Measurements from ENCODE around the gene GDF10. TPM values are rescaled to one million over a fixed set of nuclear protein-coding genes. Genes with fewer than 3 reads are reported as not detected.

The GDF10 gene
- total RNA-seq, 1 donor from 2014 or later: 0.49 TPM

GRCh38 chr10:47279276-47279675 lies 20.7 kb upstream of the GDF10 start:
- intact Hi-C loops (cut with micrococcal nuclease): no loop called here

GRCh38 chr10:47282005-47282656 lies 17.9 kb upstream of the GDF10 start:
- H3K4me1 Mint-ChIP-seq: peaks cover 34% of the 10 kb centered on the region
- H3K36me3 Mint-ChIP-seq (ENCODE audit: low read depth): no peaks in the 10 kb centered on the region
- H3K27ac Mint-ChIP-seq: no peak overlapping the region
- intact Hi-C loops (cut with micrococcal nuclease): no loop called here
- no peak for DNase-seq
- H3K4me3 Mint-ChIP-seq: no peak overlapping the region
- H3K9me3 Mint-ChIP-seq: no peaks in the 10 kb centered on the region
- no peaks in the 10 kb centered on the region for H3K27me3 Mint-ChIP-seq

More at GRCh38 chr10:47279276-47279675, 20.7 kb upstream of the GDF10 start:
- Mint-ChIP-seq H3K36me3 (ENCODE audit: low read depth) (no peaks in the 10 kb centered on the region), H3K27me3 (no peaks in the 10 kb centered on the region), H3K4me3 (no peak overlapping the region), H3K4me1 (peaks cover 24% of the 10 kb centered on the region), H3K9me3 (no peaks in the 10 kb centered on the region), H3K27ac (no peak overlapping the region)
- DNase-seq: no peak

GRCh38 chr10:47282657-47283018 lies 17.4 kb upstream of the GDF10 start:
- H3K27ac Mint-ChIP-seq: no peak overlapping the region
- intact Hi-C loops (cut with micrococcal nuclease): no loop called here
- H3K27me3 Mint-ChIP-seq: no peaks in the 10 kb centered on the region
- H3K4me1 Mint-ChIP-seq: peaks cover 29% of the 10 kb centered on the region
- no peaks in the 10 kb centered on the region for H3K36me3 Mint-ChIP-seq (ENCODE audit: low read depth)
- H3K4me3 Mint-ChIP-seq: no peak overlapping the region
- H3K9me3 Mint-ChIP-seq: no peaks in the 10 kb centered on the region
- no peak for DNase-seq

- intact Hi-C loops (cut with micrococcal nuclease): no loop called here
- no peaks in the 10 kb centered on the region for H3K36me3 Mint-ChIP-seq (ENCODE audit: low read depth)
- no peak overlapping the region for H3K27ac Mint-ChIP-seq
- H3K4me3 Mint-ChIP-seq: no peak overlapping the region
- H3K4me1 Mint-ChIP-seq: peaks cover 25% of the 10 kb centered on the region
- no peak for DNase-seq
- H3K27me3 Mint-ChIP-seq: no peaks in the 10 kb centered on the region
- H3K9me3 Mint-ChIP-seq: no peaks in the 10 kb centered on the region
Observed at GRCh38 chr10:47283101-47283630, 16.8 kb upstream of the GDF10 start.

GRCh38 chr10:47283848-47284247 lies 16.1 kb upstream of the GDF10 start:
- Mint-ChIP-seq H3K27ac (no peak overlapping the region), H3K9me3 (no peaks in the 10 kb centered on the region), H3K27me3 (no peaks in the 10 kb centered on the region), H3K4me3 (no peak overlapping the region), H3K36me3 (ENCODE audit: low read depth) (no peaks in the 10 kb centered on the region), H3K4me1 (peaks cover 22% of the 10 kb centered on the region)
- DNase-seq: no peak
- intact Hi-C loops (cut with micrococcal nuclease): no loop called here

- intact Hi-C loops (cut with micrococcal nuclease): no loop called here
- Mint-ChIP-seq H3K27ac (peak overlapping the region; percentile 12), H3K36me3 (ENCODE audit: low read depth) (no peaks in the 10 kb centered on the region), H3K4me3 (peak overlapping the region; percentile 11), H3K9me3 (no peaks in the 10 kb centered on the region), H3K4me1 (peaks cover 19% of the 10 kb centered on the region), H3K27me3 (no peaks in the 10 kb centered on the region)
- no peak for DNase-seq
Observed at GRCh38 chr10:47285381-47286115, 14.4 kb upstream of the GDF10 start.

GRCh38 chr10:47286116-47286505 lies 13.9 kb upstream of the GDF10 start:
- intact Hi-C loops (cut with micrococcal nuclease): no loop called here
- H3K4me1 Mint-ChIP-seq: peaks cover 19% of the 10 kb centered on the region
- no peak overlapping the region for H3K27ac Mint-ChIP-seq
- H3K36me3 Mint-ChIP-seq (ENCODE audit: low read depth): no peaks in the 10 kb centered on the region
- peaks cover 3% of the 10 kb centered on the region for H3K27me3 Mint-ChIP-seq
- no peak overlapping the region for H3K4me3 Mint-ChIP-seq
- no peak for DNase-seq
- H3K9me3 Mint-ChIP-seq: no peaks in the 10 kb centered on the region

GRCh38 chr10:47286591-47287315 lies 13.2 kb upstream of the GDF10 start:
- intact Hi-C loops (cut with micrococcal nuclease): no loop called here
- peak; percentile 67 for DNase-seq
- Mint-ChIP-seq H3K9me3 (no peaks in the 10 kb centered on the region), H3K4me1 (peaks cover 19% of the 10 kb centered on the region), H3K27ac (peak overlapping the region; percentile 64), H3K36me3 (ENCODE audit: low read depth) (no peaks in the 10 kb centered on the region), H3K4me3 (peak overlapping the region; percentile 34), H3K27me3 (peaks cover 3% of the 10 kb centered on the region)

GRCh38 chr10:47287365-47287802 lies 12.6 kb upstream of the GDF10 start:
- Mint-ChIP-seq H3K27ac (no peak overlapping the region), H3K36me3 (ENCODE audit: low read depth) (no peaks in the 10 kb centered on the region), H3K27me3 (peaks cover 3% of the 10 kb centered on the region), H3K4me1 (peaks cover 19% of the 10 kb centered on the region), H3K4me3 (no peak overlapping the region), H3K9me3 (no peaks in the 10 kb centered on the region)
- intact Hi-C loops (cut with micrococcal nuclease): no loop called here
- no peak for DNase-seq

- intact Hi-C loops (cut with micrococcal nuclease): no loop called here
- peaks cover 19% of the 10 kb centered on the region for H3K4me1 Mint-ChIP-seq
- H3K27ac Mint-ChIP-seq: no peak overlapping the region
- H3K27me3 Mint-ChIP-seq: peaks cover 3% of the 10 kb centered on the region
- no peaks in the 10 kb centered on the region for H3K36me3 Mint-ChIP-seq (ENCODE audit: low read depth)
- no peak for DNase-seq
- H3K4me3 Mint-ChIP-seq: no peak overlapping the region
- no peaks in the 10 kb centered on the region for H3K9me3 Mint-ChIP-seq
Observed at GRCh38 chr10:47287805-47288204, 12.2 kb upstream of the GDF10 start.

- DNase-seq: no peak
- Mint-ChIP-seq H3K36me3 (ENCODE audit: low read depth) (no peaks in the 10 kb centered on the region), H3K4me3 (no peak overlapping the region), H3K27me3 (peaks cover 3% of the 10 kb centered on the region), H3K9me3 (no peaks in the 10 kb centered on the region), H3K27ac (no peak overlapping the region), H3K4me1 (peaks cover 19% of the 10 kb centered on the region)
- intact Hi-C loops (cut with micrococcal nuclease): no loop called here
Observed at GRCh38 chr10:47288236-47288635, 11.8 kb upstream of the GDF10 start.

- DNase-seq: no peak
- no peaks in the 10 kb centered on the region for H3K9me3 Mint-ChIP-seq
- H3K27me3 Mint-ChIP-seq: peaks cover 7% of the 10 kb centered on the region
- H3K4me1 Mint-ChIP-seq: peaks cover 19% of the 10 kb centered on the region
- H3K4me3 Mint-ChIP-seq: no peak overlapping the region
- intact Hi-C loops (cut with micrococcal nuclease): no loop called here
- H3K36me3 Mint-ChIP-seq (ENCODE audit: low read depth): no peaks in the 10 kb centered on the region
- H3K27ac Mint-ChIP-seq: no peak overlapping the region
Observed at GRCh38 chr10:47288916-47289495, 11.0 kb upstream of the GDF10 start.

GRCh38 chr10:47289921-47290320 lies 10.1 kb upstream of the GDF10 start:
- intact Hi-C loops (cut with micrococcal nuclease): no loop called here

GRCh38 chr10:47290338-47290737 lies 9.7 kb upstream of the GDF10 start:
- no peak for DNase-seq
- H3K9me3 Mint-ChIP-seq: no peaks in the 10 kb centered on the region
- no peaks in the 10 kb centered on the region for H3K36me3 Mint-ChIP-seq (ENCODE audit: low read depth)

More at GRCh38 chr10:47289921-47290320, 10.1 kb upstream of the GDF10 start:
- Mint-ChIP-seq H3K4me1 (peaks cover 17% of the 10 kb centered on the region), H3K27ac (no peak overlapping the region), H3K4me3 (no peak overlapping the region), H3K27me3 (peaks cover 8% of the 10 kb centered on the region), H3K36me3 (ENCODE audit: low read depth) (no peaks in the 10 kb centered on the region), H3K9me3 (no peaks in the 10 kb centered on the region)
- no peak for DNase-seq

More at GRCh38 chr10:47290338-47290737, 9.7 kb upstream of the GDF10 start:
- H3K27ac Mint-ChIP-seq: no peak overlapping the region
- H3K4me1 Mint-ChIP-seq: peaks cover 17% of the 10 kb centered on the region
- intact Hi-C loops (cut with micrococcal nuclease): no loop called here
- no peak overlapping the region for H3K4me3 Mint-ChIP-seq
- H3K27me3 Mint-ChIP-seq: peaks cover 8% of the 10 kb centered on the region

Measured in activated CD4-positive, alpha-beta T cell treated with anti-CD3 and anti-CD28 coated beads, Interleukin-2, amount 10 ng/mL, durations not matched to agents 24 days and 14 days (primary cell).